Pulmonary artery endothelial cell (primary cell): Measurements from ENCODE around the gene INPP4A. TPM values are rescaled to one million over a fixed set of nuclear protein-coding genes. Genes with fewer than 3 reads are reported as not detected.
"Not testable (repeated sequence)": the region's sequence is repeated elsewhere in the genome, so short reads cannot be mapped to it uniquely, and the experiment has no call there.

Experiments used
- DNase-seq: peaks from one replicate; pipeline ENCODE4 v3.0.0-alpha.2; 2011; ENCODE audit warnings: low read depth, low spot score
- total RNA-seq: library from RNA; depleted of rRNA; stranded (reverse); fragments of >200 nt; gene quantifications from 2 replicates; pipeline ENCODE4 v1.2.3, GENCODE V29; 2014

INPP4A gene
- total RNA-seq, 1 donor from 2014 or later, result 38.7 TPM

DNA sequence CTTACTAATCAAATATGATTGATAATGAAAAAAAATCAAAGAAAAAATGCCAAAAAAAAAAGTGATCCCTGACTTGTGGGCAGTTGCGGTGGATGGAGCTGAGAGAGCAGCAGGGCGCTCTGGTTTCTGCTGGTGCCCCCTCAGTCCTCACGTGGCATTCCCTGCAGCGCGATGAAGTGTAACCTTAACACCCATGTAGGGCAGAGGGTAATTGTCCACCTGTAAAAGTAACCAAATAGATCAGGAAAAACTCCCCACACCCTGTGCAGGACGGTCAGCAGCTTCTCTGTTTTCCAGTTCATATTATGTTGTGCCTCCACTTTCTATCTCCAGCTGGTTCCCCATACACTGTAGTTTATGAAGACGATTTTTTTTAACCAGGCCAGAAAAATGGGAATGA, 138.6 kb downstream of the INPP4A start:
- DNase-seq, result no peak

DNA sequence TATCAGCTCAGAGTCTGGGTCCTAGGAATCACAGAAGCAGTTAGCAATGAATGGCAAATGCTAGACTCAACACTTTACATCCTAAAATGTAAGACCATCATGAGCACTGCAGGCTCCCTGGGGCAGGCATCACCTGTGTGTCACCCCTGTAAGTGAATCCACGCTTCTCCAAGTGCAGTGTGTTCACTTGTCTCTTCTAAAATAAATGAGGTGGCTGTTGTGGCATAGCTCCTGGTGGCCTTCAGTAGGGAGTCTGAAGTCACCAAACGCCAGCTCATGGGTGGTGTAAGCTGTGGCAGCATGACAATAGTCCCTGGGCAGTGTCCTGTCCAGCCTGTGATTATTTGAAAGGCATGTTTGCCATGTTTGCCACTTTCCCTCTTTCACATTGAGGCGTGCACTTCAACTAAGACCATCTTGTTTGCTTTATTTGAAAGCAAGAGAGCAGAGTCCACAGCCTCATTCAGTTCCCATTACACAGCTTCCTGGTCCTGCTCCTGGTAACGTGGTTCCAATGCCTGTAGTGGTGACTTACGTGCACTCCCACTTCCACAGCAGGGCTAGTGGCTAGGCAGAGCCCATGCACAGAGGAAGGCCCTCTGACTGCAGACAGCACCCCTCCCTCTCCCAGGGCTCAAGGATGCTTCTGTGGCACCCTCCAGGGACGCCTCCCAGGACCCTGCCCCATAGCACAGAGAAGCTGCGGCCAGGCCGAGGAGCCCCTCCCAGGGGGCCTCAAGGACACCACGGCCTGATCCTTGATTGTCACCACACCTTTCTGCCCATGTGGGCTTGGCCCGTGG, 139.4 kb downstream of the INPP4A start:
- no peak for DNase-seq

DNA sequence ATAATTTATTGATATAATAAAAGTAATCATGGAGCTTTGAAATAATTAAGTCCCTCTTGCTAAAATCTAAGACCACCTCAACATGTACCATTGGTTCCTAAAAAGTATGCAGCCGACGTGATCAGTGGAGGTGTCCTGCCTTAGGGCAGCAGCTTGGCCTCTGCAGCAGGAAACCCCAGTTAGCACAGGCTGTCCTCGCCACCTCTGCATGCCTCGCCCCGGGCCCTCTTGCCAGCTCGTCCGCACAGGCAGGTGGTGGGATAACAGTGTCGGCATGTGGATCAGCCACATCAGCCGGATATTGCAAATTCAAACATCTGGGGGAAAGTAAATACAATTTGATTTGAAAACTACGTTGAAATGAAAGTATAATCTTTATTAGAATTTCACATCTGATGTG, 140.7 kb downstream of the INPP4A start:
- DNase-seq, result no peak

DNA sequence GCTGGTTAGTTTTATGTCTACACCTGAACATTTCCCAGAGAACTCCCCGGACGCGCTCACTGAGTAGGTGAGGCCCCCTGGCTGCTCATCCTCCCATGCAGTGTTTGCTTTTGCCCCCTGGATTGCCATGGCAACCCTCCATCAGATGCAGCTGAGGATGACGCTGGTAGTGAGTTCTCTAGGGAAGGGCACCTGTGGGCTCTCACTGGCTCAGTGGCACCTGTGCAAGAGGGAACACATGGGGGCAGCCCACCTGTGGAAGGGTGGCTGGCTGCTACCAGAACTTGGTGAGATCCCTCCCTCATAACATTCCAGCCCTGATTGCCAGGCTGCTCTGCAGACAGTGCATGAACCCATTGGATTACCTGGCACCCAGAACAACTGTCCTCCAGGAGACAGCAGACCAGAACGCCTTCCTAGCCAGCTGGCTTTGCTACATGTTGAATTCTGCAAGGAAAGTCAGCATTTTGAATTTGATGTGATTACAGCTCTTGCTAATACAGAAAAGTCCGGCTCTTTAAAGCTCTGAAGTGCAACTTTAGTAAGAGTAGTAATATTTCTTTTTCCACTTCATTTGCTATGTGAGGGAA, 142.0 kb downstream of the INPP4A start:
- no peak for DNase-seq

DNA sequence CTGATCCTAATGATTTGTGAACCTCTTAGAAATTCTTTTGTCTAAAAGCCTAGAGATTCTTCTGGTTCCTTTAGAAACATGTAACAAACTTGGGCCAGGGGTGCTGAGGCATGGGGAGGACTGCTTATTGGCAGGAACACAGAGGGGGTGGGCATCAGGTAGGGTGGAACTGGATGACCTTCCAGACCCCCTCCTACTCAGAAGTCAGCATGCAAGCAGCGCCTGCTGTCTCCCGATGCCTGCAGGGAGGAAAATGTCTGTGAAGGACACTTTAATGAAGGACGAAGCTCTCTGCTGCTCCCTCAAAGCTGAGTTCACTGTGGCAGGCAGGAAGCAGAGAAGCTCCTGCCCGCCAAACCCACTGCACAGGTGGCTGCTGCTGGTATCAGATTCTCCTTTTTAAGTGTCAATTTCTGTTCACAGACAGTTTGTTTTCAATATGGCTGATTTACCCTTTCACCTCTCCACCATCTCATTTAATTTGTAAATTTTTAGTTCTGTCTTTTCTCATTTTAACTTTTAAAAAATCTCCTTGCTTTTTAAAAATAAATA, 144.3 kb downstream of the INPP4A start:
- no peak for DNase-seq

DNA sequence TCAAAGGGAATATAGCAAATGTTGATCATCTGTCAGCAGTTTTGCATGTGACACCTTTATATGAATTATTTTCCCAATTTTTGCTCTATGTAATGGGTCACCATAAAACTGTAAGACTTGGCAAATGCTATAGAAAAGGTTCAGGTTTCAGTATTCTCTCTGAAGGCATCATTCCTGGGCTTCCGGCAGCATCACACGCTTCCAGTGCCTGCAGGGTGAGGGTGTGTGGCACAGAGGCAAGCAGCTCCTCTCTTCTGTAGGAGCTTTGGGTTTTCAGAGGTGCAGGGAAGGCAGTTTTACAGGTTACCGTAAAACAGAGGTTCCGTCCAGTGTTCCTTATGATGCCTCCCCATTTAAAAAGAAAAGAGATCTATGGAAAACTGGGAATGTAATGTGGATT, 144.8 kb downstream of the INPP4A start:
- DNase-seq, result no peak

DNA sequence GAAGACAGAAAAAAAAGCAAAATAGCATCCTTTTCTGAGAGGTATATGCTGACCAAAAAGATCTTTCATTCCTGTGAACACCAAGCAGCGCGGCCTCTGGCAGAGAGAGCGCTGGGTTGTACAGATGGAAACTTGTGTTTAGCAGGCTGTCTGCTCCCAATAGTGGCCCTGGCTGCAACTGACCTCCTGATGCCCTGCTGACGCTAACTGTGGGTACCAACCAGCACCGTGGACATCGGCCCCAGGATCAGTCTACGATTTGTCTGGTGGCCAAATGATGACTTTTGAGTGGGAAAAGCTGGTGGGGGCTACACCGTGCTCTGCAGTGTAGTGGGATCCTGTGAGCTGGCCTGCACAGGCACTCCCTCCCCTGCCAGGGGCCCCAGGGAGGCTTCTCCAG, 147.9 kb downstream of the INPP4A start:
- no peak for DNase-seq

DNA sequence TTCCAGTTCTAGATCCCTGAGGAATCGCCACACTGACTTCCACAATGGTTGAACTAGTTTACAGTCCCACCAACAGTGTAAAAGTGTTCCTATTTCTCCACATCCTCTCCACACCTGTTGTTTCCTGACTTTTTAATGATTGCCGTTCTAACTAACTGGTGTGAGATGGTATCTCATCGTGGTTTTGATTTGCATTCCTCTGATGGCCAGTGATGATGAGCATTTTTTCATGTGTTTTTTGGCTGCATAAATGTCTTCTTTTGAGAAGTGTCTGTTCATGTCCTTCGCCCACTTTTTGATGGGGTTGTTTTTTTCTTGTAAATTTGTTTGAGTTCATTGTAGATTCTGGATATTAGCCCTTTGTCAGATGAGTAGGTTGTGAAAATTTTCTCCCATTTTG, 150.0 kb downstream of the INPP4A start:
- not testable (repeated sequence) for DNase-seq

DNA sequence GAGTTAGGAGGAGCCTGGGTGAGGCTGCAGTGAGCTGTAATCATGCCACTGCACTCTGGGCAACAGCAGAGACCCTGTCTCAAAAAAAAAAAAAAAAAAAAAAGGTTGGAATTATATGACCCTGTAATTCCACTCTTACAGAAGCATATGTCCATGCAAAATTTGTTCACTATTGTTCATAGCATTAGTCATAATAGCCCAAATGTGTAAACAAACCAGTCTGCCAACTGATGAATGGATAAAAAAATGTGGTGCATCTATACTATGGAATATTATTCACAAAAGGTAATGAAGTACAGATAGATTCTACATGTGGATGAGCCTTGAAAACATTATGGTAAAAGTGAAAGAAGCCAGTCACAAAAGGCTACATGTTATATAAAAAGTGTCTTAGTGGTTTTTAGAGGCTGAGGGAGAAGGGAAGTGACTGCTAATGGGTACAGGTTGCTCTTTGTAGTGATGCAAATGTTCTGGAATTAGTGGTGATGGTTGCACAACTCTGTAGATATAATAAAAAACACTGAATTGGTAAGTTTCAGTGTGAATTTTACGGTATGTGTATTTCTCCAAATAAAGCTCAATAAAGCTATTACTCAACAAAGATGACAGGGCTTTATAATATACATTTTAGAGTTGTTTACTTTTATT, 154.2 kb downstream of the INPP4A start:
- peak; percentile 43 for DNase-seq

DNA sequence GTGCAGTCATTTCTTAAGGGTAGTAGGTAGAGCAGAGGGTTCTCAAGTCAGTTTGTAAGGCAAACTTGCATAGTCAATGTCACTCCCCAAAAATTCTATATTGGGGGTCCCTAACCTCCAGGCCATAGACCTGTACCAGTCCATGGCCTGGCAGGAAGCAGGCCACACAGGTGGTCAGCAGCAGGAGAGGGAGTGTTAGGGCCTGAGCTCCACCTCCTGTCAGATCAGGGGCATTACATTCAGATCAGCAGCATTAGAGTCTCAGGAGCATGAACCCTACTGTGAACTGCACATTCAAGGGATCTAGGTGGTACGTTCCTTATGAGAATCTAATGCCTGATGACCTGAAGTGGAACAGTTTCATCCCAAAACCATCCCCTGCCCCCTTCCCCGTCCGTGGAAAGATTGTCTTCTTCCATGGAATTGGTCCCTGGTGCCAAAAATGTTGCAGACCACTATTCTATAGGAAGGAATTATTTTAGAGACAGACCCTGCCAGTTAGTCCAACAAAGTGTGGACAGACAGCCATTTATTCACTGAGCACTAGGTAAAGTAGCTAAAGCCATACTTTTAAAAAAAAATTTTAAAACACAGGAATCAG, 157.0 kb downstream of the INPP4A start:
- no peak for DNase-seq

DNA sequence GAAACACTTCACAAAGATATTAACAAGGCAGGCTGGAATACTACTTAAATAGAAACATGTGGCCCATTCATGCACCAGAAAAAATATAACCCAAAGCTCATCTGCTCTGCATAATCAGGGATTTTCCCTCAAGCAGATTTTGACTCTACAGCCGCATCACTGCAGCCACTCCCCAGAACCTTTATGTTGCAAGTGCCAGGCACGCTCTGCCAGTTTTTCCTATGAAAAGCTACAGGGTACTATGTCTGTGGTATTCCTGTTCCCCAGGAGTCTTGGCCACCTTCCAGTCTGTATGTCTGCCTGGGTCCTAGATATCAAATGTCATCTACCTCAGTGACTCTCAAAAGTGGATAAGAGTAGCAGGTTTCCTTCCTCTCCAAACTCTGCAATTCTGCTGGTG, 159.9 kb downstream of the INPP4A start:
- no peak for DNase-seq

DNA sequence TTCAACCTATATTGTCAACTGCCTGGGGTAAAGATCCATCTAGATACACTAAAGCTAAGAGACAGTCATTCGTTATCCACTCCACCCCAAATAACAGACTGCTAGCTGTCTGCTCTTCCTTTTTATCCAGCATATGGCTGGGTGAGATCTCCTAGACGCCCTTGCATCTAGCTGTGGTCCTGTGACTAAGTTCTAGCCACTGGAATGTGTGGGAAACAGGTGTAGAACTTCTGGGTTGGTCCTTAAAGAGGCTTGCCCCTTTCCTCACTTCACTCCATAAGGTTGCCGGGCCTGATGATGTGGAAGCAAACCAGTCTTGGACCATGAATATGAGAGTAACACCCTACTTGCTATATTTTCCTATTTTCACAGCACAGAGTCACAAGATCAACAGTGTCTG, 160.4 kb downstream of the INPP4A start:
- no peak for DNase-seq

DNA sequence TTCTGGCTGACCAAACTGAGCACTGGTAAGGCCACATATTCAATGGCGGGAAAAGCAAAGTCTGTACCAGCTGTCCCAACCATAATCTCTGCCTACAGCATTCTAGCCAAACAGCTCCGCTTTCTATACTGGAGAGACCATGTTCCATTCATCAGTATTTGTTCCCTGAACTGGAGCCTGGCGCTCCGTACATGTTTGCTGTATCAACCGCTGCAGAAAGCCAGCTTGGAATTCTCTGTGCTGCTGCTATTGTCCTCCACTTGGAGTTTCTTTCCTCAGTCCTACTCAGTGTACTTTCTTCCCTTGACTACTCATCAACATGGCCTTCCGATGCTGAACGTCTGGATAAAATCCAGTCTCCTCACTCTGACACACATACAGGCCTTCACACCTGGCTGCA, 161.8 kb downstream of the INPP4A start:
- DNase-seq, result no peak

DNA sequence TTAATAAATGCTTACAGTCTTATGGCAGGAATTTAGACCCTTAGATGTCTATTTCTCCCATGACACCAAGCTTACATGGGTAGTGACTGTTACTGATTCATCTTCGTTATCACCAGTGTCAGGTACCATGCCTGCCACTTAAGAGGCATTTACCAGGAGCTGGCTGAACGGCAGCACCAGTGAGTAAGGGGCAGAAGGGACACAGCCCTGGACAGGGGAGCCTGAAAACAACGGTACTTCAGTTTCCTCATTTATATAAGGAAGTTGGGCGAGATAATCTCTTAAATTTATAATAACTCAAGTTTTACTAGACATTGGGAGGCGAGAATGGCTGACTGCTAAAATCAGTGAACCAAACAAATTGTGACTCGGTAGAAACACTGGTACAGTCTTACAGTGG, 162.4 kb downstream of the INPP4A start:
- no peak for DNase-seq

DNA sequence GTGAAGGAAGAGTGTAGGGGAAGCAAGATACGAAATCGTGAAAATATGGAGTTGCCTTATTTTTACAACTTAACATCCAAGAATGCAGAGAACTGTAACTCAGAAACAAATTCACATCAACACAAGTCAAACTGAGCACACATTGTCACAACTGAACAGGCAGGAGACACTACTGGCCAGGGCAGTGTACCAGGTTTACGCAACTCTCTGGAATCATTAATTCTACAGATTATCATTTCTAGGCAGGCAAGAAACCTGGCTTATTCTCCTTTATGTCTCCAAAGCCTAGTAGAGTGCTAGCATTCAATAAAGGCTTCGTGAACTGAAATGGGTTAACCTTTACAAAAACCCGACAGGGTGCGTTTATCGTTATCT, 163.1 kb downstream of the INPP4A start:
- no peak for DNase-seq

DNA sequence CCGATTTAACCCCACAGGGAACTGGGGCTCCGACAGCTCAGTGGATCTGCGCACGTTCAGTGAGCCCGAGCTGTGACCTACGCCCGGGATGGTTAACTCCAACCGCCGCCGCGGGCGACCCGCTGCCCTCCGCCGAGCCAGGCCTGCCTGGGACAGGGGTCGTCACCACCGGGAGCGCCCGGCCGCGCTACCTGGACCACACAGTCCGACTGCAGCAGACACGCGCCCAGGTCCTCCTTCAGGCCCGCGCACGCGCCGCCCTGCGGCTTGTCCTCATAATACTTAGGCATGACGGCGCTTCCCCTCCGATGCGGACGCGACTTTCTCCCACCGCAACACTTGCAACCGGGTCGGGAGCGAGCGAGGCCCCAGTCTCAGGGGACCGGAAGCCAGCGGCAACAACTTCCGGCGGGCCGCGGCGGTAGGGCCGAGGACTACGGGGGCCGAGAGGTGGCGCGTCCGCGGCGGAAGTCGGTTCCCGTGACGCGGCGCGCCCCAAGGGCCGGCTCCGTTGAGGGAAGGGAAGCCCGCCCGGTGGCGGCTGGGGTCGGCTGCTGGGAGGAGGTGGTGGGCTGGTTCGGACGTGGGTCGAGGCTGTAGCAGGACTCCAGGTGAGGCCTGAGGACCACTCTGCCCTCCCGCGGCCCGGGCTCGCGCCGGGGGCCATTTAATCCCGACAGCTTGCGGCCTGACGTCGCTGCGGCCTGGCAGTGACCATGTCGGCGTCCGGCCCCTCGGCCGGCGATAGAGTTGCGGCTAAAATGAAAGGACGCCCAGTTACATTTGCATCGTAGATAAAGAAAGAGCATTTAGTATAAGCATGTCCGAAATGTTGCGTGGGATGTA, 163.7 kb downstream of the INPP4A start, which contains the start of the genes COA5 and UNC50:
Gene COA5 (minus strand): TSS at position 397 of the 846 bp plus-strand sequence. CDS start 107 bp downstream, at position 290.
Gene UNC50 (plus strand): TSS at position 474 of the 846 bp plus-strand sequence. CDS start 1,171 bp downstream, outside the sequence.
- peak; percentile 68 for DNase-seq

DNA sequence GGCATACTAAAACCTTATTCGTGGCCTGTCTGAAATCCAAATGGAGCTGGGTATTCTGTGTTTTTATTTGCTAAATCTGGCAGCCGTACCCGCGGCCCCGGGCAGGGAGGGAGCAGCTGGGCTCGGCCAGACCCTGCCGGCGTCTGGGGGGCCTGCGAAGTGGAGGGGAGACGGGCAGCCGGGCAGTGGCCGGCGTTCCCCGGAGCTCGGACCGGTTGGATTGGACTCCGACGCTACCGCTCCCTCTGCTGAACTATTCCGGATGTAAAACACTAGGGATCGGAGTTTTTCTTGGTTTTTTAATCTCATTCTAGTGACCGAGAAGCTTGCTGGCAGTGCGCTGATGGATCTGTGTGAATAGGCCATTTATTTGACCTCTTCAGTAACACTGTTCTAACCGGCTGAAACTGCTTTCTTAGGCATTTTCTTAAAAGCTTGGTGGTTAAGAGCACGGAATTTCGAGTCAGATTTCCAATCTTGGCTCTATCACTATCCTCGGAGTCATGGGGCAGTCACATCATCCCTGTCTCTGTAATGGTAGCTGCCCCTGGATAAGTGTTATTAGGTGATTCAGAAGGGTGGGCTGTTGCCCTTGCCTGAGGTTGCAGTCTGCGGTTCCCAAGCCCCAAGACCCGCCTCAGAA, 164.4 kb downstream of the INPP4A start:
- DNase-seq, result no peak

DNA sequence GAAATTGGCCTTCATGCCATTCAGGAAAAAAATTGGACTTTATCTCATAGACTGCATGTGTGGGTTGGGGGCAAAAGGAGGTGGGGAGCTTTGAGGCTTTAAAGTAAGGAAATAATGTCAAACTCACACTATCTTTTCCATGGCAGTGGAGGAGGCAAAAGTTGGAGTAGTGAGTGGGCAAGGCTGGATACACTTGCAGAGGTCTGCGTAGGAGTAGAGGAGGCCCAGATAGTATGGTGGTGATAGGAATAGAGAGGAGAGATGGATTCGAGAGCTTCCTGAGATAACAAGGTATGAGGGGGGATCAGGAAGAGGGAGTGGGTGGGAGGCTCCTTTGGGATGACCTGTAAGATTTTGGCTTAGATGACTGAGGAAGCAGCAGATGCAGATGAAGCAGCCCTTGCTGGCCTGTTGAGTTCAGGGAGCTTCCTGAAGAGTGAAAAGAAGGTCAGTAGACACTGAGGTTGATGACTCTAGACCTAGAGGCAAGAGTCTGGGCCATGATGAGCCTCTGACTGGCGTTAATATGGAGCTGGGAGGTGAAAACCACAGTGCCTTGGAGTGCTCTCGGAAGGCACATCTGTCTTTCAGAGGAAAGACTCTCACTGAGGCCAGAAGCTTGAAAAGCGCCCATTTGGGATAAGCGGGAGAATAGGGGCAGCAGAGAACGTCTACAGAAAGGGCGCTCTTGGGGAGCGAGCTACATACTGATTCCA, 169.5 kb downstream of the INPP4A start:
- no peak for DNase-seq

DNA sequence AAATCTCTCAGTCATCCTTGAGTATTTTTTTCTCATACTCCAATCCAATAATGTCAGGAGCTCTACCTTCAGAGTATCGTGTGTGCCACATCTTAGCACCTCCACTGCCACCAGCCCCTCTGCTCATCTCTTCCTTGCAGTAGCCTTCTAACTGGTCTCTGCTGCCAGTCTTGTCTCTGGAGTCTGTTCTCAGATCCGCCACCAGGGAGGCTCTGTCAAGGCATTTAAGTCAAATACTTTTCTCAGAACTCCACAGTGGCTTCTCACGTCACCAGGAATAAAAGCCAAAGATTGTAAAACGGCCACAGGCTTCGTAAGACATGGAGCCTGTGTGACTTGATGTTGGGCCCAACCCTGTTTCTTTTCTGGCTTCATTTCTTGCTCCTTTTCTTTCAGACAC, 170.8 kb downstream of the INPP4A start:
- DNase-seq, result no peak

DNA sequence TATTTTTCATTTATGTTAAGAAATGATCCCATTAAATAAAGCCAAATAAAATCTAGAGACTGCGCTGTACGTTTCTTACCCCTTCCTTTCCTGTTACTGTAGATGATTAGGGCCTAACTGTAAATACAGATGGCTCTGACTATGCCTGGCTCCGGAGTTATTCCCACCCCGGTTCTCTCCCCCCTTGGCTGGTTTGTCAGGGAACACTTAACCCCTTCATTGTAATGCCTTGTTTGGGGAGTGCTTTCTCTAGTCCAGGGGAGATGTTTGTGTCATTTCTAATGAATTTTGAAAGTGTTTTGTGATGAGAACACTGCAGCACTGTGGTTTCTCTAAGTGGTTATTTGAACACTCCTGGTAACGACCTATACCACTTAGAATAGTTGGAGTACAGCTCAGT, 172.5 kb downstream of the INPP4A start:
- no peak for DNase-seq
